Amygdala (tissue), 56 donors: ENCODE data around the gene ZFPM1.
"Not testable (repeated sequence)": the region's sequence is repeated elsewhere in the genome, so short reads cannot be mapped to it uniquely, and the experiment has no call there.

Source experiments
- DNase-seq, 56 donors: peaks; one replicate each; lab custom pipeline; 2025; lab: John Stamatoyannopoulos, UW

Gene ZFPM1

GRCh38 chr16:88463411-88463810, 10.3 kb downstream of the ZFPM1 start:
- DNase-seq: no peak

GRCh38 chr16:88464447-88465318, 11.6 kb downstream of the ZFPM1 start:
- DNase-seq: no peak

- no peak for DNase-seq
These were observed 12.4 kb downstream of the ZFPM1 start for GRCh38 chr16:88465387-88465983.

GRCh38 chr16:88466175-88466862, 13.2 kb downstream of the ZFPM1 start:
- no peak for DNase-seq

- DNase-seq: no peak
These were observed 13.9 kb downstream of the ZFPM1 start for GRCh38 chr16:88466949-88467348.

- no peak for DNase-seq
These were observed 14.5 kb downstream of the ZFPM1 start for GRCh38 chr16:88467541-88467944.

GRCh38 chr16:88468275-88469129, 15.4 kb downstream of the ZFPM1 start:
- peak in 7 of 56 donors; percentile 5 to 38 (median 28) for DNase-seq

GRCh38 chr16:88469615-88470395, 16.7 kb downstream of the ZFPM1 start:
- no peak for DNase-seq

- DNase-seq: not testable (repeated sequence)
These were observed 17.3 kb downstream of the ZFPM1 start for GRCh38 chr16:88470396-88470680.

GRCh38 chr16:88470696-88471095, 17.6 kb downstream of the ZFPM1 start:
- not testable (repeated sequence) for DNase-seq

GRCh38 chr16:88471115-88471514, 18.0 kb downstream of the ZFPM1 start:
- no peak for DNase-seq

GRCh38 chr16:88471575-88471974, 18.5 kb downstream of the ZFPM1 start:
- DNase-seq: no peak

GRCh38 chr16:88472069-88472468, 19.0 kb downstream of the ZFPM1 start:
- DNase-seq: no peak

GRCh38 chr16:88472637-88473205, 19.6 kb downstream of the ZFPM1 start:
- DNase-seq: no peak

- DNase-seq: no peak
These were observed 20.8 kb downstream of the ZFPM1 start for GRCh38 chr16:88473666-88474534.

- DNase-seq: no peak
These were observed 22.0 kb downstream of the ZFPM1 start for GRCh38 chr16:88475037-88475436.

- no peak for DNase-seq
These were observed 23.1 kb downstream of the ZFPM1 start for GRCh38 chr16:88476203-88476602.

GRCh38 chr16:88476817-88477397, 23.8 kb downstream of the ZFPM1 start:
- no peak for DNase-seq
